HepG2 (cell line): ENCODE measurements around the gene ATP5PB. TPM values are rescaled to one million over a fixed set of nuclear protein-coding genes. Genes with fewer than 3 reads are reported as not detected.

Source experiments
- ATAC-seq: fragments of 200-7000 bp; cut with Tn5 transposase; 3 replicates; pipeline ENCODE4 v1.9.1; 2020; ENCODE audit warnings: mild to moderate bottlenecking, moderate library complexity
- BruUV-seq: library from RNA; stranded (reverse); fragments of 400-500 nt; replicated peaks from 2 replicates; lab custom pipeline; 2021; lab: Mats Ljungman, UMichigan
- CTCF ChIA-PET: fragments of 300-600 bp; formaldehyde crosslinking; extraction: SDS; loops from one replicate; lab custom pipeline; 2021; ENCODE audit warnings: low total read pairs, inconsistent platforms, low intra/inter-chr PET ratio; lab: Yijun Ruan, JAX
- POLR2A ChIA-PET: fragments of 350-600 bp; sonication (Branson Sonifier 250); formaldehyde crosslinking; loops from one replicate; lab custom pipeline; 2020; ENCODE audit warnings: antibody characterized with exemption, inconsistent platforms; lab: Yijun Ruan, JAX
- DNase-seq: peaks from one replicate; pipeline ENCODE4 v3.0.0-alpha.2; 2015; ENCODE audit warnings: low spot score
- FAIRE-seq: peaks from 3 replicates; lab custom pipeline; 2011; peaks lifted over from hg19 to GRCh38; lab: Jason Lieb, UNC
- H2AFZ ChIP-seq: one replicate; pipeline ENCODE4 v1.6.1; 2011; ENCODE audit warnings: low read length, inconsistent platforms
- H3K27ac ChIP-seq: fragments of 300-600 bp; 3 replicates; pipeline ENCODE4 v1.8.0; 2011; ENCODE audit warnings: mixed run types, mild to moderate bottlenecking, mixed read lengths, low read length, inconsistent platforms; ENCODE audit not compliant: insufficient read depth; ENCODE audit errors: extremely low read length
- H3K27me3 ChIP-seq, 2 experiments: fragments of 200-600 bp in 1 of 2; 2 replicates in 1 of 2; 3 replicates in 1 of 2; pipeline versions ENCODE4 v1.6.0 to v1.8.0; 2011; ENCODE audit warnings: low read length in 2 of 2, mild to moderate bottlenecking in 2 of 2, moderate library complexity in 2 of 2, inconsistent platforms in 1 of 2; ENCODE audit not compliant: insufficient read depth in 2 of 2, control insufficient read depth in 1 of 2
- H3K36me3 ChIP-seq, 2 experiments: fragments of 200-600 bp in 1 of 2; replicated peaks in 1 of 2; 2 replicates in 1 of 2; 3 replicates in 1 of 2; pipeline versions ENCODE4 v1.5.1 to v1.8.0; 2011; ENCODE audit warnings: low read length in 2 of 2, inconsistent platforms in 1 of 2; ENCODE audit not compliant: insufficient read depth in 2 of 2, control insufficient read depth in 1 of 2
- H3K4me1 ChIP-seq: 2 replicates; pipeline ENCODE4 v1.5.1; 2012; ENCODE audit warnings: low read length, inconsistent platforms; ENCODE audit not compliant: insufficient read depth
- H3K4me2 ChIP-seq: 2 replicates; pipeline ENCODE4 v1.6.0; 2011; ENCODE audit warnings: low read depth, low read length, inconsistent platforms
- H3K4me3 ChIP-seq, 3 experiments: fragments of 200-600 bp in 1 of 3; sonication (generic), shearing (Covaris generic) in 1 of 3; replicated peaks in 1 of 3; 2 replicates each; pipeline ENCODE4 v1.5.1; 2011 to 2016; ENCODE audit warnings: low read length in 3 of 3, inconsistent platforms in 2 of 3, low read depth in 2 of 3, mild to moderate bottlenecking in 2 of 3, control low read depth in 1 of 3, mixed read lengths in 1 of 3; ENCODE audit not compliant: insufficient read depth in 1 of 3
- H3K79me2 ChIP-seq: one replicate; pipeline ENCODE4 v1.6.1; 2011; ENCODE audit warnings: low read length, inconsistent platforms; ENCODE audit not compliant: insufficient read depth
- H3K9ac ChIP-seq: 2 replicates; pipeline ENCODE4 v1.6.0; 2011; ENCODE audit warnings: mild to moderate bottlenecking, low read depth, low read length, inconsistent platforms; ENCODE audit not compliant: insufficient read depth
- H3K9me3 ChIP-seq: 2 replicates; pipeline ENCODE4 v1.5.1; 2012; ENCODE audit warnings: mild to moderate bottlenecking, low read length
- H4K20me1 ChIP-seq: 2 replicates; pipeline ENCODE4 v1.6.0; 2011; ENCODE audit warnings: inconsistent platforms, mild to moderate bottlenecking, low read length, moderate library complexity; ENCODE audit not compliant: insufficient read depth
- CAMTA2 ChIP-seq: sonication (generic); formaldehyde crosslinking; IDR thresholded peaks from 2 replicates; pipeline ENCODE4 v1.4.0; 2020; ENCODE audit warnings: mild to moderate bottlenecking, missing genetic modification reagents, borderline replicate concordance
- ELF1 ChIP-seq: sonication (generic); formaldehyde crosslinking; IDR thresholded peaks from 2 replicates; pipeline ENCODE4 v1.4.0; 2020; ENCODE audit warnings: missing genetic modification reagents
- HNF4G ChIP-seq, 2 experiments: sonication (generic) in 1 of 2; formaldehyde crosslinking in 1 of 2; IDR thresholded peaks; 2 replicates each; pipeline versions ENCODE4 v1.4.0 to v1.6.1; 2011 to 2020; ENCODE audit warnings: borderline replicate concordance in 2 of 2, low read depth in 2 of 2, mild to moderate bottlenecking in 2 of 2, low read length in 1 of 2, missing genetic modification reagents in 1 of 2, moderate library complexity in 1 of 2
- MBD4 ChIP-seq: IDR thresholded peaks from 2 replicates; pipeline ENCODE4 v1.6.1; 2012; ENCODE audit warnings: low read length, inconsistent platforms, borderline replicate concordance
- MIXL1 ChIP-seq: IDR thresholded peaks from 2 replicates; pipeline ENCODE4 v1.6.1; 2016
- NFRKB ChIP-seq: fragments of 450-650 bp; IDR thresholded peaks from 2 replicates; pipeline ENCODE4 v1.6.1; 2017
- NR2C2 ChIP-seq: sonication (generic); formaldehyde crosslinking; IDR thresholded peaks from 2 replicates; pipeline ENCODE4 v1.4.0; 2020; ENCODE audit warnings: missing genetic modification reagents, mild to moderate bottlenecking, moderate library complexity, borderline replicate concordance
- NR2F1 ChIP-seq, 2 experiments: fragments of 450-650 bp in 1 of 2; formaldehyde crosslinking in 1 of 2; IDR thresholded peaks; 2 replicates each; pipeline versions ENCODE4 v1.5.0 to v1.6.1; 2016 to 2020; ENCODE audit warnings: mild to moderate bottlenecking in 1 of 2, missing compliant biosample characterization in 1 of 2, missing genetic modification reagents in 1 of 2, moderate library complexity in 1 of 2
- PHF5A ChIP-seq: IDR thresholded peaks from one replicate; pipeline ENCODE4 v1.6.1; 2018; ENCODE audit warnings: low read depth, missing genetic modification reagents; ENCODE audit not compliant: unreplicated experiment
- PTBP1 ChIP-seq: fragments of 200-400 bp; formaldehyde crosslinking; IDR thresholded peaks from 2 replicates; pipeline ENCODE4 v1.6.1; 2018; ENCODE audit warnings: low read length, low read depth; ENCODE audit not compliant: poor library complexity, severe bottlenecking
- SALL1 ChIP-seq: sonication (generic); formaldehyde crosslinking; IDR thresholded peaks from 2 replicates; pipeline ENCODE4 v1.8.0; 2022; ENCODE audit warnings: mild to moderate bottlenecking, missing genetic modification reagents
- SNAPC5 ChIP-seq: sonication (generic); formaldehyde crosslinking; IDR thresholded peaks from 2 replicates; pipeline ENCODE4 v1.8.1; 2023; ENCODE audit warnings: mild to moderate bottlenecking, missing genetic modification reagents, borderline replicate concordance
- STAG1 ChIP-seq: sonication (generic); formaldehyde crosslinking; IDR thresholded peaks from 2 replicates; pipeline ENCODE4 v1.4.0; 2020; ENCODE audit warnings: missing genetic modification reagents
- TOE1 ChIP-seq: sonication (generic); formaldehyde crosslinking; IDR thresholded peaks from 2 replicates; pipeline ENCODE4 v1.4.0; 2020; ENCODE audit warnings: mild to moderate bottlenecking, missing genetic modification reagents
- ZC3H4 ChIP-seq: sonication (generic); formaldehyde crosslinking; IDR thresholded peaks from 2 replicates; pipeline ENCODE4 v1.4.0; 2020; ENCODE audit warnings: missing genetic modification reagents, borderline replicate concordance
- ZKSCAN1 ChIP-seq: fragments of 150-350 bp; IDR thresholded peaks from 2 replicates; pipeline ENCODE4 v1.6.1; 2014; ENCODE audit warnings: low read length
- ZNF292 ChIP-seq: sonication (generic); formaldehyde crosslinking; IDR thresholded peaks from 2 replicates; pipeline ENCODE4 v1.8.1; 2022; ENCODE audit warnings: mild to moderate bottlenecking, low read depth, missing genetic modification reagents, borderline replicate concordance
- ZNF367 ChIP-seq: sonication (generic); formaldehyde crosslinking; IDR thresholded peaks from 2 replicates; pipeline ENCODE4 v1.4.0; 2020; ENCODE audit warnings: missing genetic modification reagents, borderline replicate concordance
- ZNF841 ChIP-seq: sonication (generic); formaldehyde crosslinking; IDR thresholded peaks from 2 replicates; pipeline ENCODE4 v1.8.1; 2023; ENCODE audit warnings: missing genetic modification reagents, borderline replicate concordance
- ZNF878 ChIP-seq: sonication (generic); formaldehyde crosslinking; IDR thresholded peaks from 2 replicates; pipeline ENCODE4 v1.8.1; 2023; ENCODE audit warnings: mild to moderate bottlenecking, missing genetic modification reagents, moderate library complexity
- WGBS: methylation state at CpG from one replicate; pipeline ENCODE4 v1.1.6; 2017; ENCODE audit warnings: low lambda C conversion rate; 5-methylcytosine and 5-hydroxymethylcytosine counted together
- in situ Hi-C: cut with HindIII; loops from 2 replicates; pipeline ENCODE4 v1.10.0; 2017; ENCODE audit warnings: low pct_unique_long_range_greater_than_20kb; ENCODE audit not compliant: extremely low pct_ligation_motif_present
- intact Hi-C: fragments of 100-400 bp; cut with micrococcal nuclease; formaldehyde crosslinking; loops from one replicate; pipeline ENCODE4 v1.10.0; 2022; ENCODE audit not compliant: unreplicated experiment
- polyA plus RNA-seq, 8 experiments: library from polyadenylated mRNA; depleted of rRNA in 3 of 8; stranded (reverse) in 7 of 8; unstranded in 1 of 8; fragments of >200 nt; fragmentation: Illumina TruSeq in 4 of 8; extraction: Trizol in 4 of 8; gene quantifications; 2 replicates each; pipeline versions ENCODE4 v1.2.1 to v1.2.3, GENCODE V29; 2011 to 2016; ENCODE audit warnings: low read depth in 4 of 8, missing spikeins in 1 of 8, mixed read lengths in 1 of 8; ENCODE audit not compliant: insufficient read depth in 1 of 8
- total RNA-seq, 5 experiments: library from RNA; depleted of rRNA; stranded (reverse); fragments of >200 nt; fragmentation: Illumina TruSeq; extraction: Trizol; gene quantifications; 2 replicates each; pipeline ENCODE4 v1.2.3, GENCODE V29; 2016; ENCODE audit warnings: low read depth in 1 of 5
- TF ChIP-seq, protein P1 (sequence below): sonication (generic); formaldehyde crosslinking; IDR thresholded peaks from 2 replicates; pipeline ENCODE4 v1.5.0; 2020; ENCODE audit warnings: missing genetic modification reagents
- TF ChIP-seq, protein P2 (sequence below): IDR thresholded peaks from 2 replicates; pipeline ENCODE4 v1.6.1; 2016; ENCODE audit warnings: mild to moderate bottlenecking, missing biosample characterization, missing genetic modification reagents
- TF ChIP-seq, protein P3 (sequence below): sonication (generic); formaldehyde crosslinking; IDR thresholded peaks from 2 replicates; pipeline ENCODE4 v1.4.0; 2020; ENCODE audit warnings: missing genetic modification reagents, borderline replicate concordance

ATP5PB gene
- total and polyA plus RNA-seq, 2 of the 13 experiments (the other 11 are each of a cell fraction or from before 2014, with no cell fraction given), result 297 to 541 TPM

DNA sequence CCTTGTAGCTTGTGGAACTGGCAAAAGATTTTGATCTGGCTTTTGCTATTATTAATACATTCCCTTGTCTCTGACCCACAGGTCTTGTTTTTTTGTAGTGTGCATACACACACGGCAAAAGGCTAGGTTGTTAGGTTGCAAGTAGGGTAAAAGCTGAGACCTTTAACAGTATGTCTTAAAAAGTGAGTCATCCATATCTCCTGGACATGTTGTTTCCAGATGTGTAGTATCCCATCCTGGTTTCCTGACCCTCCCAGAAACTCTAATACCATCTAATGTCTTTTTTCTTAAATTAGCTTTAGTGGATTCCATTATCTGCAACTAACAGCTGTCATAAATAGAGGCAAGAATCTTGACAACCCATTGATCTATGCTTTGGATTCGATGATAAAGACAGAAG, 36.4 kb upstream of the ATP5PB start (continued):
- TF ChIP-seq ZNF841 (CRISPR knock-in tag), result no peak

DNA sequence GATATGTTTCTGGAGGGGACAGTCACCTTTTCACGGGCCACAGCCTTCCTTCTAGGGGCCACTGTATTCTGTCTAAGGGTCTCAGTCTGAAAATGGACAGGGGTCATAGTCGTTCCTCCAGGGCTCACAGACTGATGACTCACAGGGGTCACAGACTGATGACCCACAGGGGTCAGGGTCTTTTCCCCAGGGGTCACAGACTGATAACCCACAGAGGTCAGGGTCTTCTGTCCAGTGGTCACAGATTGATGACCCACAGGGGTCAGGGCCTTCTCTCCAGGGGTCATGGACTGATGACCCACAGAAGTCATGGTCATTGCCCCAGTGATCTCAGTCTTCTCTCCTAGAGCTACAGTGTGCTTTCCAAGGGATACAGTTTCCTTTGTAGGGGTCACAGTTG, 34.5 kb upstream of the ATP5PB start:
- no TSS peak for BruUV-seq
- H3K4me2 ChIP-seq, result no peak overlapping the region
- H3K4me3 ChIP-seq, result no peak overlapping the region
- H3K27me3 ChIP-seq, result no peaks in the 10 kb centered on the region
- ATAC-seq, result no peak
- H3K4me1 ChIP-seq, result peaks cover 29% of the 10 kb centered on the region
- in situ Hi-C loops, result no loop called here
- CTCF ChIA-PET, result no interaction called here
- POLR2A ChIA-PET, result no interaction called here
- H3K36me3 ChIP-seq, result peaks cover 0 to 2% of the 10 kb centered on the region in 2 experiments; a peak in 1 of 5 replicates
- no peak for FAIRE-seq
- no peaks in the 10 kb centered on the region for H4K20me1 ChIP-seq
- H3K79me2 ChIP-seq, result no peaks in the 10 kb centered on the region
- H3K9me3 ChIP-seq, result no peaks in the 10 kb centered on the region
- no peak overlapping the region for H3K27ac ChIP-seq
- WGBS, result 48% methylated on average over 2 of the region's 2 CpGs
- no peak overlapping the region for H2AFZ ChIP-seq
- DNase-seq, result no peak
- no peak overlapping the region for H3K9ac ChIP-seq
- intact Hi-C loops, result no loop called here
- TF ChIP-seq, protein P1, sequence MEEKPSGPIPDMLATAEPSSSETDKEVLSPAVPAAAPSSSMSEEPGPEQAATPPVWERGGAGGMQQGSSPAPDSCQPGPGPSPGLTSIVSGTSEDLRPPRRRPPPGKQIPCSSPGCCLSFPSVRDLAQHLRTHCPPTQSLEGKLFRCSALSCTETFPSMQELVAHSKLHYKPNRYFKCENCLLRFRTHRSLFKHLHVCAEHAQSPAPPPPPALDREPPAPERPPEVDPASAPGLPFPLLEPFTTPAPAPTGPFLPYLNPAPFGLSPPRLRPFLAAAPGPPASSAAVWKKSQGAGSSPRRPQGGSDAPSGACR (CRISPR knock-in tag), result no peak
- TF ChIP-seq MBD4 (no peak), NR2C2 (CRISPR knock-in tag) (peak; percentile 75), NR2F1 (CRISPR knock-in tag; IDR thresholded peaks at IDR 0.05) (peak; percentile 60 to 90; a peak in 3 of 4 replicates), ZNF878 (CRISPR knock-in tag) (no peak), HNF4G (IDR thresholded peaks at IDR 0.05; ENCODE audit: borderline replicate concordance, low read depth, low read length) (0 out of 2 replicates have a peak, but pooled peaks have one; percentile 16), HNF4G (CRISPR knock-in tag; IDR thresholded peaks at IDR 0.05; ENCODE audit: borderline replicate concordance, low read depth) (no peak), MIXL1 (CRISPR knock-in tag) (no peak), CAMTA2 (no peak), ZNF367 (CRISPR knock-in tag) (no peak), NFRKB (no peak), PHF5A (CRISPR knock-in tag) (no peak), PTBP1 (no peak), ZNF292 (CRISPR knock-in tag) (no peak), ZKSCAN1 (no peak), ELF1 (no peak), TOE1 (CRISPR knock-in tag) (no peak), SNAPC5 (CRISPR knock-in tag) (no peak), ZC3H4 (CRISPR knock-in tag) (no peak), SALL1 (peak; percentile 30; the same call in 1 of the 2 replicates), STAG1 (CRISPR knock-in tag) (no peak)
- TF ChIP-seq, protein P2, sequence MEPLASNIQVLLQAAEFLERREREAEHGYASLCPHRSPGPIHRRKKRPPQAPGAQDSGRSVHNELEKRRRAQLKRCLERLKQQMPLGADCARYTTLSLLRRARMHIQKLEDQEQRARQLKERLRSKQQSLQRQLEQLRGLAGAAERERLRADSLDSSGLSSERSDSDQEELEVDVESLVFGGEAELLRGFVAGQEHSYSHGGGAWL, result no peak
- TF ChIP-seq, protein P3, sequence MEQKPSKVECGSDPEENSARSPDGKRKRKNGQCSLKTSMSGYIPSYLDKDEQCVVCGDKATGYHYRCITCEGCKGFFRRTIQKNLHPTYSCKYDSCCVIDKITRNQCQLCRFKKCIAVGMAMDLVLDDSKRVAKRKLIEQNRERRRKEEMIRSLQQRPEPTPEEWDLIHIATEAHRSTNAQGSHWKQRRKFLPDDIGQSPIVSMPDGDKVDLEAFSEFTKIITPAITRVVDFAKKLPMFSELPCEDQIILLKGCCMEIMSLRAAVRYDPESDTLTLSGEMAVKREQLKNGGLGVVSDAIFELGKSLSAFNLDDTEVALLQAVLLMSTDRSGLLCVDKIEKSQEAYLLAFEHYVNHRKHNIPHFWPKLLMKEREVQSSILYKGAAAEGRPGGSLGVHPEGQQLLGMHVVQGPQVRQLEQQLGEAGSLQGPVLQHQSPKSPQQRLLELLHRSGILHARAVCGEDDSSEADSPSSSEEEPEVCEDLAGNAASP, result no peak
